ENCODE measurements around the gene RSBN1L.

RSBN1L gene

GRCh38 chr7:77786018-77786417 is 89.8 kb downstream of the RSBN1L start:
- DNase-seq (ENCODE audit: insufficient read length, low spot score), result no peak
- no peak for TF ChIP-seq POLR2A (IDR thresholded peaks at IDR 0.05; ENCODE audit: low read depth, low read length)
- no peak for FAIRE-seq

DNA sequence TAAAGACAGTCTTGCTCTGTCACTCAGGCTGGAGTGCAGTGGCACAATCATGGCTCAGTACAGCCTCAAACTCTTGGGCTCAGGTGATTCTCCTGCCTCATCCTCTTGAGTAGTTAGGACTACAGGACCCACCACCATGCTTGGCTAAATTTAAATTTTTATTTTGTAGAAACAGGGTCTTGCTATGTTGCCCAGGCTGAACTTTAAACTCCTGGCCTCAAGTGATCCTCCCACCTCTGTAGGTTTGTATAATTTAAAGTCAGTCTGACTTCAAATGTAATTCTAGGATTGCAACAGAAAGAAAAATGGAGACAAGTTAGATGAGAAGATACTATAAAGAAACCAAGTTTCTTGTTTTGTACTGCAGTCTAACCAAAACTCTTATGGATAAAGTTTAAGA is 90.5 kb downstream of the RSBN1L start:
- DNase-seq (ENCODE audit: insufficient read length, low spot score), result no peak
- FAIRE-seq, result no peak
- TF ChIP-seq POLR2A (IDR thresholded peaks at IDR 0.05; ENCODE audit: low read depth, low read length), result no peak

- TF ChIP-seq POLR2A (IDR thresholded peaks at IDR 0.05; ENCODE audit: low read depth, low read length), result no peak
- DNase-seq (ENCODE audit: insufficient read length, low spot score) (no peak), FAIRE-seq (no peak)
These were observed 92.2 kb downstream of the RSBN1L start for GRCh38 chr7:77788327-77788902.

GRCh38 chr7:77791336-77791735 is 95.1 kb downstream of the RSBN1L start:
- TF ChIP-seq POLR2A (IDR thresholded peaks at IDR 0.05; ENCODE audit: low read depth, low read length), result no peak
- FAIRE-seq (no peak), DNase-seq (ENCODE audit: insufficient read length, low spot score) (no peak)

DNA sequence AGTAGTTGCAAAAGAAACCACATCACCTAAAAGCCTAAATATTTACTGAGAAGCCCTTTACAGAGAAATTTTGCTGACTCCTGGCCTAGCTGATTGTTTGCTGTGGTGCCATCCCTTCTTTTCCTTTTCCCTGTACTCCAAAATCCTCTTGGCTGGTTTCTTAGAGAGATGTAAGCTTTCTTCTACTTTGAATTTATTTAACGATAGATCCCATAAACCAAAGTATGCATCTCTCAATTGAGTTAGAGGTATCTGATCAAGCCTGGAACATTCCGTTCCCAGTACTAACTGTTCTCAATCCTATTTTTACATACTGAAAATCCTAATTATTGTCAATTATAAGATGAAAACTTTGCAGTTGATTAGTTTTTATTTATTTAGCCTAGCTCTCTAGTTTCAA is 95.7 kb downstream of the RSBN1L start:
- DNase-seq (ENCODE audit: insufficient read length, low spot score) (no peak), FAIRE-seq (no peak)
- TF ChIP-seq POLR2A (IDR thresholded peaks at IDR 0.05; ENCODE audit: low read depth, low read length), result no peak

GRCh38 chr7:77794000-77794399 is 97.7 kb downstream of the RSBN1L start:
- DNase-seq (ENCODE audit: insufficient read length, low spot score) (no peak), FAIRE-seq (no peak)
- no peak for TF ChIP-seq POLR2A (IDR thresholded peaks at IDR 0.05; ENCODE audit: low read depth, low read length)

DNA sequence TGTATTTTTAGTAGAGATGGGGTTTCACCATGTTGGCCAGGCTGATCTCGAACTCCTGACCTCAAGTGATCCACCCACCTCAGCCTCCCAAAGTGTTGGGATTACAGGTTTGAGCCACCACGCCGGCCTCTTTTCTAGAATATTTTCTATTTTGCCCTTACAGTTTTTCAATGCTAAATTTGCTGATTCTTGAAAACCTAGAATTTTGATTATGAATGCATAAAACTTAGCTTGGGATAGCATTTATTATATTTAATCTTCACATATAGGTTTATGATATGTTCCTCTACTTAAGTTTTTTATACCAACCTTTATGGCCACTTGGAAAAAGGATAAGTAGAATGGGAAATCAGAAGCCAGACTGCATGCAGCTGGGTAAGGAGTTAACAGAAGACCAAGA is 99.8 kb downstream of the RSBN1L start:
- FAIRE-seq (no peak), DNase-seq (ENCODE audit: insufficient read length, low spot score) (no peak)
- TF ChIP-seq POLR2A (IDR thresholded peaks at IDR 0.05; ENCODE audit: low read depth, low read length), result no peak

DNA sequence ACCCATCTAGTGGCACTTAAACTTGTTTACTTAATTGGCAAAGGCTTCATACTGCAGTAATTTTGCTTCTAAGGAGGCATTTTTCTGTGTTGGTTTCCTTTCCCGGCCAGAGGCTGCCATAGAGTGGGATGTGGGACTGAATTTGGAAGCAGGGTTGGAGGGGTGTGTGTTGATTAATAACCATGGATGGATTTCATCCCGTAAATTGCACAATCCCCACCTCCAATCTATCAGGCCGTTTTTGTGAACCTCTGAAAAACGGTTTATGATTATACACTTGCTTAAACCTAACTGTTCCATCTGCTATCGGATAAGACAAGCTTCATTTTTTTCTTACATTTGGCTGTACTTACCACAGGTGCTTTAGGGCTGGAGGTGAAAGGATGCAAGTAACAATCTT is 100.7 kb downstream of the RSBN1L start:
- TF ChIP-seq POLR2A (IDR thresholded peaks at IDR 0.05; ENCODE audit: low read depth, low read length), result no peak
- FAIRE-seq, result no peak
- no peak for DNase-seq (ENCODE audit: insufficient read length, low spot score)

- TF ChIP-seq POLR2A (IDR thresholded peaks at IDR 0.05; ENCODE audit: low read depth, low read length), result peak; percentile 49; the same call in 1 of the 2 replicates
- FAIRE-seq, result no peak
- no peak for DNase-seq (ENCODE audit: insufficient read length, low spot score)
These were observed 101.6 kb downstream of the RSBN1L start for GRCh38 chr7:77797734-77798393.

DNA sequence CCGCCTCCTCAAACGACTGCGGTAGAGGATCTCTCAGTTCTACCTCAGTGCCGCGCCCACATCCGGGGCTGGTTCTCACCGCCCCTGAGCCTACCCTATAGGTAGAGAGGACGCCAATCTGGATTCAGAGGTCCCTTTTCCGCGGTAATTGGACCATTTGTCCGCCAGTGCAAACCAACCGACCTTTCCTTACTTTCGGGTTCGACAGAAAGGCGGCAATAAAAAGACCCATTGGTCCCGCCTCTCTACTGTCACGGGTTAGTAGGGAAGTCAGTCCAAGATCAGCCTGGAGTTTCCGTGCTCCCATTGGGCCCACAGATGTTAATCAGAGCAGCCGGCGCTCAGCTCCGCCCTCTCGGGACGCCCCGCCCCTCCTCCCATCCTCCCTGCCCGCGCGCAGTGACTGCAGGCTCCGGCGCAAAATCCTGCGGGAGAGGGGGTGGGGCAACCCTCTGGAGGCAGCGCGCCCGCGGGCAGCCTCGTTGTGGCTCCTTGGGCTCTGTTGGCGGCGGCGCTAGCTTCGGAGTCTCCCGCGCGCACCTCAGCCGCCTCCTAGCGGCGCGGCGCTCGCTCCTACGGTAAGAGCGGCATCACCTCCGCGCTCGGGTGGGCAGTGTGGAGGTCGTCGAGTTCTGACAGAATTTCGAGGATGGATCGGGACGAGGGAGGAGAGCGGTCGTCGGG is 102.3 kb downstream of the RSBN1L start, which contains the start of the genes PHTF2 and TMEM60:
PHTF2 (plus strand) TSS at position 380 of the 684 bp plus-strand sequence.
TMEM60 (minus strand) TSS at position 41 of the 684 bp plus-strand sequence. CDS start 4,061 bp downstream, outside the sequence.
- FAIRE-seq, result no peak
- TF ChIP-seq POLR2A (IDR thresholded peaks at IDR 0.05; ENCODE audit: low read depth, low read length), result peak; percentile 93
- peak; percentile 62 for DNase-seq (ENCODE audit: insufficient read length, low spot score)

DNA sequence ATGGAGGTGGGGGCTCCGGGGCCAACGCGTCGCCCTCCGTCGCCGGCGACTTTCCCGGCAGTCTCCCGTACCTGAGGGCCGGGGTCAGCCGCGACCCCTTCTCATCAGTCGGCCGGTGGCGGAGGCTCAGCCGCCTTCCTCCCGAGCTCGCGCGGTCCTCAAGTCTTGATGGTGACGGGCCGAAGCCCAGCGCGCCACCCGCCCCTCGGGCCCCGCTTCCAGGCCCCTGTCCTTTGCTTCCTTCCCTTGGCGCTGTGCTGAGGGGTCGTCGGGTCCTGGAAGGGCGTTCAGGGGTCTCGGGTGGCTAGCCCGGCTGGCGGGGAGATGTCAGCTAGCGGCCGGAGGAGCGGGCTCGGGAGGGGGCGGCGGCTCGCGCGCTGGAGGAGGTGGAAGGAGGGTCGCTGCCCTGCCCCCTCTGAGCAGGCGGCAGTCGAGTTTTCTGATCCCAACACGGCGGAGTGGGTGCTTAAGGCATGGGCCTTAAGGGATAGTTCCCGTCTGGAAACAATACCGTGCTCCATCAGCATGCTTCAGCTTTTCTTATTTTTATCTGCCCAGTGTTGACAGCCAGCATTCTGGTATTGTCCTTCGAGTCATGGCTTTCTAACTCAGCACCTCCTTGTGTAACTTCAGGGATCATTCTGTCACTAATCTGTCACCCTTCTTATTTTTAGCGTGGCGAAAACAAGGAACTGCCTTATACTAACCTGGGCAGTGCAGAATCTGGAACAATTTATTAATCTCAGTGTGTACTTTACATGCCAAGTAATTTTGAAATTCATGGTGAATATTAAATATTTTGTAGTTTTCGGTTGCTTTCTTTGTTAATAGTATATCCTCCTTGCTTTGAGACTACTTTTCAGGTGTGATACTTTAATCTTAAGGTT is 103.1 kb downstream of the RSBN1L start:
- no peak for TF ChIP-seq POLR2A (IDR thresholded peaks at IDR 0.05; ENCODE audit: low read depth, low read length)
- no peak for FAIRE-seq
- no peak for DNase-seq (ENCODE audit: insufficient read length, low spot score)

GRCh38 chr7:77800158-77800557 is 103.9 kb downstream of the RSBN1L start:
- TF ChIP-seq POLR2A (IDR thresholded peaks at IDR 0.05; ENCODE audit: low read depth, low read length), result no peak
- no peak for DNase-seq (ENCODE audit: insufficient read length, low spot score)
- FAIRE-seq, result no peak

GRCh38 chr7:77800730-77801129 is 104.5 kb downstream of the RSBN1L start:
- no peak for TF ChIP-seq POLR2A (IDR thresholded peaks at IDR 0.05; ENCODE audit: low read depth, low read length)
- no peak for FAIRE-seq

More at GRCh38 chr7:77800730-77801129, 104.5 kb downstream of the RSBN1L start:
- no peak for DNase-seq (ENCODE audit: insufficient read length, low spot score)
